Keratinocyte (primary cell): ENCODE data around the gene SH3PXD2B.

ENCODE experiments used
- CTCF ChIP-seq, 3 experiments: IDR thresholded peaks in 1 of 3; conservative IDR thresholded peaks in 1 of 3; optimal IDR thresholded peaks in 1 of 3; 2 replicates in 2 of 3; 3 replicates in 1 of 3; pipeline versions ENCODE3 to v1.5.1; 2011; ENCODE audit warnings: low read length in 3 of 3, mild to moderate bottlenecking in 3 of 3, moderate library complexity in 2 of 3, control low read depth in 1 of 3, inconsistent platforms in 1 of 3; ENCODE audit not compliant: insufficient read depth in 2 of 3; ENCODE audit errors: extremely low read depth in 1 of 3
- EZH2 ChIP-seq: IDR thresholded peaks from one replicate; pipeline ENCODE4 v1.6.1; 2012; ENCODE audit warnings: inconsistent platforms, mild to moderate bottlenecking, low read length, moderate library complexity

- TF ChIP-seq CTCF (optimal IDR thresholded peaks at IDR 0.05 in 1 of 3, IDR thresholded peaks at IDR 0.05 in 1 of 3, conservative IDR thresholded peaks at IDR 0.05 in 1 of 3; ENCODE audit: extremely low read depth in 1 of 3, insufficient read depth in 2 of 3, low read length in 3 of 3) (no peak), EZH2 (no peak)
These were observed 30.8 kb downstream of the SH3PXD2B start for GRCh38 chr5:172423379-172424110.
